OCI-LY7 (cell line): ENCODE measurements around the gene CCDC57. TPM values are rescaled to one million over a fixed set of nuclear protein-coding genes. Genes with fewer than 3 reads are reported as not detected.

ENCODE experiments used
- BruUV-seq: library from RNA; stranded (reverse); fragments of 400-500 nt; replicated peaks from 2 replicates; lab custom pipeline; 2021; lab: Mats Ljungman, UMichigan
- CTCF ChIA-PET: fragments of 300-600 bp; sonication (Branson Sonifier 250); formaldehyde crosslinking; loops from one replicate; lab custom pipeline; 2022; ENCODE audit warnings: antibody characterized with exemption; ENCODE audit not compliant: unreplicated experiment; lab: Charles Lee
- POLR2A ChIA-PET: fragments of 300-600 bp; sonication (Branson Sonifier 250); formaldehyde crosslinking; loops from one replicate; lab custom pipeline; 2022; ENCODE audit warnings: antibody characterized with exemption; lab: Charles Lee
- DNase-seq: peaks from one replicate; pipeline ENCODE4 v3.0.0-alpha.2; 2015; ENCODE audit warnings: low spot score
- H2AFZ ChIP-seq: fragments of 200-600 bp; sonication (generic), shearing (Covaris generic); 2 replicates; pipeline ENCODE4 v1.6.1; 2014; ENCODE audit warnings: mild to moderate bottlenecking, antibody characterized with exemption, low read length, moderate library complexity
- H3K27ac ChIP-seq: fragments of 200-600 bp; sonication (generic); 2 replicates; pipeline ENCODE4 v1.5.1; 2014; ENCODE audit warnings: mixed run types, low read depth, mild to moderate bottlenecking, moderate library complexity, low read length, inconsistent platforms; ENCODE audit not compliant: poor library complexity, severe bottlenecking
- H3K36me3 ChIP-seq: fragments of 200-600 bp; sonication (generic); 2 replicates; pipeline ENCODE4 v1.6.1; 2014; ENCODE audit warnings: mild to moderate bottlenecking, antibody characterized with exemption, low read length, moderate library complexity, mixed read lengths; ENCODE audit not compliant: insufficient read depth
- H3K4me1 ChIP-seq: fragments of 200-600 bp; sonication (generic); 2 replicates; pipeline ENCODE4 v1.5.1; 2014; ENCODE audit warnings: mild to moderate bottlenecking, low read length; ENCODE audit not compliant: insufficient read depth, poor library complexity, severe bottlenecking
- H3K4me2 ChIP-seq: fragments of 200-600 bp; sonication (generic); 2 replicates; pipeline ENCODE4 v1.6.1; 2014; ENCODE audit warnings: mild to moderate bottlenecking, low read length
- H3K4me3 ChIP-seq: fragments of 200-600 bp; sonication (generic); 2 replicates; pipeline ENCODE4 v1.5.1; 2014; ENCODE audit warnings: mild to moderate bottlenecking, low read depth, low read length; ENCODE audit not compliant: poor library complexity, severe bottlenecking
- H3K79me2 ChIP-seq: fragments of 200-600 bp; sonication (generic); 2 replicates; pipeline ENCODE4 v1.6.1; 2016; ENCODE audit warnings: low read depth, mild to moderate bottlenecking, low read length, moderate library complexity, mixed read lengths; ENCODE audit not compliant: insufficient read depth
- H3K9me2 ChIP-seq: fragments of 200-600 bp; sonication (generic); 2 replicates; pipeline ENCODE4 v1.6.1; 2016; ENCODE audit warnings: mild to moderate bottlenecking, low read length, mixed read lengths; ENCODE audit not compliant: insufficient read depth
- H3K9me3 ChIP-seq: fragments of 200-600 bp; sonication (generic); 2 replicates; pipeline ENCODE4 v1.6.1; 2014; ENCODE audit warnings: mild to moderate bottlenecking, mixed run types, low read length, mixed read lengths
- H4K20me1 ChIP-seq: fragments of 200-600 bp; sonication (generic); 2 replicates; pipeline ENCODE4 v1.6.1; 2014; ENCODE audit warnings: mild to moderate bottlenecking, antibody characterized with exemption, low read length, moderate library complexity, mixed read lengths; ENCODE audit not compliant: insufficient read depth
- CTCF ChIP-seq: fragments of 200-600 bp; sonication (generic); conservative IDR thresholded peaks from 2 replicates; pipeline ENCODE4 v1.5.1; 2014; ENCODE audit warnings: mild to moderate bottlenecking, antibody characterized with exemption, low read length, moderate library complexity, mixed read lengths
- EZH2phosphoT487 ChIP-seq: fragments of 200-600 bp; sonication (generic); IDR thresholded peaks from 2 replicates; pipeline ENCODE4 v1.6.1; 2018; ENCODE audit warnings: low read depth, borderline replicate concordance, mild to moderate bottlenecking, mixed run types, antibody characterized with exemption, low read length, moderate library complexity, mixed read lengths
- intact Hi-C: fragments of 100-400 bp; cut with micrococcal nuclease; formaldehyde crosslinking; loops from one replicate; pipeline ENCODE4 v1.10.0; 2022; ENCODE audit not compliant: unreplicated experiment
- total RNA-seq, 2 experiments: library from RNA; depleted of rRNA in 1 of 2; stranded (reverse); fragments of >200 nt in 1 of 2; shearing (Covaris generic) in 1 of 2; gene quantifications; 2 replicates each; pipeline ENCODE4 v1.2.3, GENCODE V29; 2014 to 2022

The CCDC57 gene
- total RNA-seq, 2 experiments from 2014 or later: 34.5 to 58.7 TPM

- POLR2A ChIA-PET: no interaction called here
- Histone ChIP-seq H3K4me3 (no peak overlapping the region), H2AFZ (no peak overlapping the region), H3K9me3 (no peaks in the 10 kb centered on the region), H3K9me2 (no peaks in the 10 kb centered on the region), H3K79me2 (no peaks in the 10 kb centered on the region), H3K36me3 (peaks cover 22% of the 10 kb centered on the region), H4K20me1 (peaks cover 4% of the 10 kb centered on the region; the same call in 1 of the 2 replicates), H3K27ac (no peak overlapping the region), H3K4me1 (peaks cover 7% of the 10 kb centered on the region), H3K4me2 (no peak overlapping the region)
- DNase-seq: no peak
- intact Hi-C loops: no loop called here
- CTCF ChIA-PET: no interaction called here
- BruUV-seq: no TSS peak
- no peak for TF ChIP-seq EZH2phosphoT487
- no peak for TF ChIP-seq CTCF
Measured at GRCh38 chr17:82239401-82239925, 26.8 kb upstream of the CCDC57 start.

GRCh38 chr17:82238472-82239201 is 26.0 kb upstream of the CCDC57 start:
- H4K20me1 ChIP-seq: peaks cover 8% of the 10 kb centered on the region; the same call in 1 of the 2 replicates
- H3K27ac ChIP-seq: no peak overlapping the region
- H2AFZ ChIP-seq: no peak overlapping the region
- TF ChIP-seq CTCF: no peak
- no peak for TF ChIP-seq EZH2phosphoT487
- H3K9me3 ChIP-seq: no peaks in the 10 kb centered on the region
- intact Hi-C loops: no loop called here
- H3K4me1 ChIP-seq: peaks cover 15% of the 10 kb centered on the region
- no peaks in the 10 kb centered on the region for H3K9me2 ChIP-seq
- no TSS peak for BruUV-seq
- ChIA-PET CTCF (interaction anchor here (0.6 kb wide), 1 partner anchor 26 kb away, joined by 3 read pairs; no protein-coding TSS in a partner anchor), POLR2A (no interaction called here)
- H3K4me3 ChIP-seq: no peak overlapping the region
- peaks cover 14% of the 10 kb centered on the region for H3K36me3 ChIP-seq
- H3K4me2 ChIP-seq: no peak overlapping the region
- no peaks in the 10 kb centered on the region for H3K79me2 ChIP-seq
- DNase-seq: no peak
